ENCODE data around the gene WDR27.
"Not testable (repeated sequence)": the region's sequence is repeated elsewhere in the genome, so short reads cannot be mapped to it uniquely, and the experiment has no call there.

- TF ChIP-seq POLR2A, EP300 (IDR thresholded peaks at IDR 0.05): not testable (repeated sequence)
- TF ChIP-seq, protein P1, sequence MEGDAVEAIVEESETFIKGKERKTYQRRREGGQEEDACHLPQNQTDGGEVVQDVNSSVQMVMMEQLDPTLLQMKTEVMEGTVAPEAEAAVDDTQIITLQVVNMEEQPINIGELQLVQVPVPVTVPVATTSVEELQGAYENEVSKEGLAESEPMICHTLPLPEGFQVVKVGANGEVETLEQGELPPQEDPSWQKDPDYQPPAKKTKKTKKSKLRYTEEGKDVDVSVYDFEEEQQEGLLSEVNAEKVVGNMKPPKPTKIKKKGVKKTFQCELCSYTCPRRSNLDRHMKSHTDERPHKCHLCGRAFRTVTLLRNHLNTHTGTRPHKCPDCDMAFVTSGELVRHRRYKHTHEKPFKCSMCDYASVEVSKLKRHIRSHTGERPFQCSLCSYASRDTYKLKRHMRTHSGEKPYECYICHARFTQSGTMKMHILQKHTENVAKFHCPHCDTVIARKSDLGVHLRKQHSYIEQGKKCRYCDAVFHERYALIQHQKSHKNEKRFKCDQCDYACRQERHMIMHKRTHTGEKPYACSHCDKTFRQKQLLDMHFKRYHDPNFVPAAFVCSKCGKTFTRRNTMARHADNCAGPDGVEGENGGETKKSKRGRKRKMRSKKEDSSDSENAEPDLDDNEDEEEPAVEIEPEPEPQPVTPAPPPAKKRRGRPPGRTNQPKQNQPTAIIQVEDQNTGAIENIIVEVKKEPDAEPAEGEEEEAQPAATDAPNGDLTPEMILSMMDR (IDR thresholded peaks at IDR 0.05) = not testable (repeated sequence)
Measured at GRCh38 chr6:169601129-169601528, 100.7 kb downstream of the WDR27 start.
